ENCODE data around the gene SEMA4D.

Gene SEMA4D

GRCh38 chr9:89425024-89425805 is 72.7 kb downstream of the SEMA4D start:
- no peak for FAIRE-seq

GRCh38 chr9:89422151-89422975 is 75.5 kb downstream of the SEMA4D start:
- FAIRE-seq, result no peak

- no peak for FAIRE-seq
Measured at GRCh38 chr9:89421595-89421994, 76.3 kb downstream of the SEMA4D start.

- no peak for FAIRE-seq
Measured at GRCh38 chr9:89420397-89421178, 77.3 kb downstream of the SEMA4D start.

- FAIRE-seq, result no peak
Measured at GRCh38 chr9:89419978-89420394, 77.9 kb downstream of the SEMA4D start.

- no peak for FAIRE-seq
Measured at GRCh38 chr9:89418882-89419640, 78.9 kb downstream of the SEMA4D start.

- no peak for FAIRE-seq
Measured at GRCh38 chr9:89418474-89418845, 79.5 kb downstream of the SEMA4D start.

- FAIRE-seq, result no peak
Measured at GRCh38 chr9:89417832-89418473, 80.0 kb downstream of the SEMA4D start.

GRCh38 chr9:89414670-89415324 is 83.1 kb downstream of the SEMA4D start:
- FAIRE-seq, result no peak

GRCh38 chr9:89413963-89414638 is 83.8 kb downstream of the SEMA4D start:
- no peak for FAIRE-seq

GRCh38 chr9:89412951-89413350 is 85.0 kb downstream of the SEMA4D start:
- no peak for FAIRE-seq

GRCh38 chr9:89412541-89412940 is 85.4 kb downstream of the SEMA4D start:
- FAIRE-seq, result no peak

- FAIRE-seq, result no peak
Measured at GRCh38 chr9:89411759-89412158, 86.2 kb downstream of the SEMA4D start.

- FAIRE-seq, result no peak
Measured at GRCh38 chr9:89410641-89411350, 87.1 kb downstream of the SEMA4D start.

GRCh38 chr9:89410022-89410421 is 87.9 kb downstream of the SEMA4D start:
- no peak for FAIRE-seq

- no peak for FAIRE-seq
Measured at GRCh38 chr9:89409466-89409865, 88.4 kb downstream of the SEMA4D start.

GRCh38 chr9:89408628-89409101 is 89.2 kb downstream of the SEMA4D start:
- no peak for FAIRE-seq

- no peak for FAIRE-seq
Measured at GRCh38 chr9:89407070-89407469, 90.8 kb downstream of the SEMA4D start.

- FAIRE-seq, result no peak
Measured at GRCh38 chr9:89405826-89406225, 92.1 kb downstream of the SEMA4D start.

- FAIRE-seq, result no peak
Measured at GRCh38 chr9:89404074-89404473, 93.8 kb downstream of the SEMA4D start.
